GM13977 (cell line): ENCODE data around the gene RNF123.

ENCODE experiments used
- DNase-seq: peaks from one replicate; pipeline ENCODE4 v3.0.0; 2012; ENCODE audit warnings: low spot score
- in situ Hi-C: fragments of 300-500 bp; cut with MboI; formaldehyde crosslinking; loops from one replicate; pipeline ENCODE4 v1.12.0; 2022; ENCODE audit warnings: low sequenced_read_pairs, low pct_unique_long_range_greater_than_20kb, mixed read lengths, inconsistent platforms; ENCODE audit not compliant: unreplicated experiment
- TF ChIP-seq, protein P1 (sequence below): IDR thresholded peaks from 2 replicates; pipeline ENCODE4 v1.5.1; 2012; ENCODE audit warnings: mild to moderate bottlenecking, control low read depth; ENCODE audit not compliant: insufficient read depth; ENCODE audit errors: extremely low read depth, missing control alignments

Gene RNF123

DNA sequence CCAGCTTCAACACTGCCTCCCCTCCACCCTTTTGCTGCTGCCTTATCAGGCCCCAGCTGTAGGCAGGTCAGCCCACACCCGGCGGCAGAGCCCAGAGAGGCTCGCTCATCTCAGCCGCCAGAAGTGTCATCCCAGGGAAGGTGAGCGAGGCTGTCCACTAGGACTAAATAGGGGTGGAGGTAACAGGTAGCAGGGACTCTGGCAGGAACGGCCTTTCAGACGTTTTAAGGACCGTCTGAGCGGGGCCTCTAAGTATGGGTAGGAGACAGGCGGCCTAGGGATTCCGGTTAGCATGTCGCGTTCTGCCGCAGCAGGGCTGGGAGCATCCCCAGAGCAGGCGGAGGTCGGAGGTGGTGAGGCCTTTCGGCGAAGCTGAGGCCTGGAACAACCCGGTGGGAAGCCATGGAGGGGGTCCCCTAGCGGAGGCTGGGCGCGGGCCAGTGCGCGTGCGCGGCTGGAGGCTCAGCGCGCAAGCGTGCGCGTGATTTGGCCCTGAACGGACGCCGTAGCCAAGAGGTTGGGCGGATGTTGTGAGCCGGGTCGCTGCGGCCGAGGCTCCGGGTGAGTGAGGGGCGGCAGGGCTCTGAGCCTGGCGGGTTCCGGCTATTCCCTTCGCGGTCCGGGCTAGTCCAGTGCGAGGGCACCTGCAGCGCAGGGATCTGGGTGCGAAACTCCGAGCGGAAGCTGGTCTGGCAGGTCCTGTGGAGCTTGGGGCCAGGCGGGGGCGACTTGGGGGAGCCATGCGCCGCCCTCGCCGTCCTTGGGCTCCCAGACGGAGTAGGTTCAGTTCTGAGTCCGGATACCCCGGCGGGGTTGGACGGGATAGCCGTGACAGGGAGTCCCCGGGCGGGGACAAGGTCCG, at the start of gene RNF123, which contains the start of gene MST1:
TSS of gene RNF123 (plus strand) at position 512 of the 862 bp plus-strand sequence. CDS start 1,609 bp downstream, outside the sequence.
TSS of gene MST1 (minus strand) at position 429 of the 862 bp plus-strand sequence. CDS start 783 bp downstream, outside the sequence.
- TF ChIP-seq, protein P1, sequence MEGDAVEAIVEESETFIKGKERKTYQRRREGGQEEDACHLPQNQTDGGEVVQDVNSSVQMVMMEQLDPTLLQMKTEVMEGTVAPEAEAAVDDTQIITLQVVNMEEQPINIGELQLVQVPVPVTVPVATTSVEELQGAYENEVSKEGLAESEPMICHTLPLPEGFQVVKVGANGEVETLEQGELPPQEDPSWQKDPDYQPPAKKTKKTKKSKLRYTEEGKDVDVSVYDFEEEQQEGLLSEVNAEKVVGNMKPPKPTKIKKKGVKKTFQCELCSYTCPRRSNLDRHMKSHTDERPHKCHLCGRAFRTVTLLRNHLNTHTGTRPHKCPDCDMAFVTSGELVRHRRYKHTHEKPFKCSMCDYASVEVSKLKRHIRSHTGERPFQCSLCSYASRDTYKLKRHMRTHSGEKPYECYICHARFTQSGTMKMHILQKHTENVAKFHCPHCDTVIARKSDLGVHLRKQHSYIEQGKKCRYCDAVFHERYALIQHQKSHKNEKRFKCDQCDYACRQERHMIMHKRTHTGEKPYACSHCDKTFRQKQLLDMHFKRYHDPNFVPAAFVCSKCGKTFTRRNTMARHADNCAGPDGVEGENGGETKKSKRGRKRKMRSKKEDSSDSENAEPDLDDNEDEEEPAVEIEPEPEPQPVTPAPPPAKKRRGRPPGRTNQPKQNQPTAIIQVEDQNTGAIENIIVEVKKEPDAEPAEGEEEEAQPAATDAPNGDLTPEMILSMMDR: peak; percentile 33
- DNase-seq: peak; percentile 93

DNA sequence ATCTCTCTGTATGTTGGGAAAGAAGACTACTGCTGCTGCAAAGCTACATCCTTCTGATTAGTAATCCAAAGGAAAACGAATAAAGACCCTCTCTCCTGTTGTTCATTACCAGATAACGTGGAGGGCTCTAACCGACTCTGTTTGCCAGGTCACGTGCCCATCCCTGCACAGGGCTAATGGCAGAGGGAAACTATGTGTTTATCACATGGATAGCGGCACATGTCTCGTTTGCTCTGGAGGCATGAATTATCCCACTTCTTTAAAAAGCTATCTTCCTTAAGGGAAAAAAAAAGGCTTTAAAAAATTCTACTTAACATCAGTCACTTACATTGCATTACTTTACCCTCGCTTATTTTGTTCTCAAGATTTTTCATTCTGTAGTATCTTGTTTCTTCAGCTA, 48.1 kb upstream of the RNF123 start:
- DNase-seq: no peak
- TF ChIP-seq, protein P1: no peak
- in situ Hi-C loops: no loop called here

More for the DNA sequence above, at the start of gene RNF123, which contains the start of gene MST1:
- in situ Hi-C loops: no loop called here

DNA sequence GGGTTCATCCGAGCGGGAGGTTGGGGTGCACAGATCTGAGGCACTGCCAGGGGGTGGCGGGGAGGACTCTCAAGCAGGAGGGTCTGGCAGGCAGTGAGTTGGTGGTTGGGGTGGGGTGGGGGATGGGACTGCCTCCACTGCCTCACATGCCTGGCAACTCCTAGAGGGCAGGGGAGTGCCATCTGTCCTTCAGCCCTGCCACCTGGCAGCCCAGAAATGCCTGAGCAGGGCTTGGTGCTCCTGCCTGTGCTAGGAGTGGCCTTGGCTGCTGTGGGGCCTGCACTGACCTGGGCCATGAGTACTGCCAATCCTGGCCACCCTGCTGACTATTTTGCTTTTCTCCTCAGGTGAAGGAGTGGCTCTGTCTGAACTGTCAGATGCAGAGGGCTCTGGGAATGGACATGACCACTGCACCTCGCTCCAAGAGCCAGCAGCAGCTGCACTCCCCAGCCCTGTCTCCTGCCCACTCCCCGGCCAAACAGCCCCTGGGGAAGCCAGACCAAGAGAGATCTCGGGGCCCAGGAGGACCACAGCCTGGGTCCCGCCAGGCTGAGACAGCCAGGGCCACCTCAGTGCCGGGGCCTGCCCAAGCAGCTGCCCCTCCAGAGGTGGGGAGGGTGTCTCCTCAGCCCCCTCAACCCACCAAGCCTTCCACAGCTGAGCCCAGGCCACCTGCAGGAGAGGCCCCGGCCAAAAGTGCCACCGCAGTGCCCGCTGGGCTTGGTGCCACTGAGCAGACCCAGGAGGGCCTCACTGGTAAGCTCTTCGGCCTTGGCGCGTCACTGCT, 47.2 kb upstream of the RNF123 start:
- in situ Hi-C loops: no loop called here
- TF ChIP-seq, protein P1: no peak
- no peak for DNase-seq

DNA sequence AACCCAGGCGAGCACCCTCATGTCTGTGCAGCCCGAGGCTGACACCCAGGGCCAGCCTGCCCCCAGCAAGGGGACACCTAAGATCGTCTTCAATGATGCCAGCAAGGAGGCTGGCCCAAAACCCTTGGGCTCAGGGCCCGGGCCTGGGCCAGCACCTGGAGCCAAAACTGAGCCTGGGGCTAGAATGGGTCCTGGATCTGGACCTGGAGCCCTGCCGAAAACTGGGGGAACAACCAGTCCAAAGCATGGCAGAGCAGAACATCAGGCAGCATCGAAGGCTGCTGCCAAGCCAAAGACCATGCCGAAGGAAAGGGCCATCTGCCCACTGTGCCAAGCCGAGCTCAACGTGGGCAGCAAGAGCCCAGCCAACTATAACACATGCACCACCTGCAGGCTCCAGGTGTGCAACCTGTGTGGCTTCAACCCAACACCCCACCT, 46.6 kb upstream of the RNF123 start:
- no peak for DNase-seq
- in situ Hi-C loops: no loop called here
- TF ChIP-seq, protein P1: no peak

DNA sequence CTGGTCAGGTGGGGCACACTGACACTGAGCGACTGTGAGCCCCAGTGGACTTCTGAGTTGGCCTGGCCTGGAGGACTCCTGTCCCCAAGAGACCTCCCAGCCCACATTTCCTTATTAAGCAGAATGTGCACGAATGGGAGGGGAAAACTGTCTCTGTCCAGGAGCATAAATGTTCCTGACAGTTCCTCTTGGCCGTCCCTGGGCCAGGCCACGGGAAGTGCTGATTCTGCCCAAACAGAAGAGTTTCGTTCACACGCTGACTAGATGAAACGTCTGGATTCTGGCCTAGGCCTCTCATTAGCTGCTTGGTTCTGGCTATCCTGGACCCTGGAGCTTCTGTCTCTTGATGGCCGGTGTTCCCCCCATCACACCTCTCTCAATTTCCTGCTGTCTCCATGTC, 44.7 kb upstream of the RNF123 start:
- in situ Hi-C loops: no loop called here
- DNase-seq: no peak
- TF ChIP-seq, protein P1: no peak

DNA sequence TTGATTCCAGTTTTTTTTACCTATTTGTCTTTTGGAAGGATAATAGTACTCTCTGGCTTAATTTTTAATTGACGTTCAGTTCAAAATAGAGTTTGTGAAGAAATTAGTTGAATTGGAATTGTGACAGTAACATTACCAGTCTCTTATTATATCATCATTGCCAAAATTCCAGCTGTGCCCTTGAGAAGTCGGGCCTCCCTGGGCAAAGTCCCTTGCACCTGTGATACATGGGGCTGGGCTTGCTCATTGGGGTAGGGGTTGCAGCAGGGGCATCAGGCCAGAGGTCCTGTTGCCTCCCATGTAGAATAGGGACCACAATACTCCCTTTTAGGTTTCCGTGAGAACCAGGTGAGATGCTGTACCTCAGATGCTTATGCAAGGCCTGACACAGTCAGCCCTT, 43.1 kb upstream of the RNF123 start:
- TF ChIP-seq, protein P1: no peak
- in situ Hi-C loops: no loop called here
- no peak for DNase-seq
